Inferior parietal cortex (tissue), 1 donor: ENCODE data around the gene CCDC57.
"Not testable (repeated sequence)": the region's sequence is repeated elsewhere in the genome, so short reads cannot be mapped to it uniquely, and the experiment has no call there.

ENCODE experiments used
- DNase-seq: peaks from one replicate; pipeline ENCODE4 v3.0.0-alpha.2; 2016; ENCODE audit errors: extremely low spot score

CCDC57 gene

GRCh38 chr17:82201498-82201910 is 11.1 kb downstream of the CCDC57 start:
- DNase-seq = no peak

DNA sequence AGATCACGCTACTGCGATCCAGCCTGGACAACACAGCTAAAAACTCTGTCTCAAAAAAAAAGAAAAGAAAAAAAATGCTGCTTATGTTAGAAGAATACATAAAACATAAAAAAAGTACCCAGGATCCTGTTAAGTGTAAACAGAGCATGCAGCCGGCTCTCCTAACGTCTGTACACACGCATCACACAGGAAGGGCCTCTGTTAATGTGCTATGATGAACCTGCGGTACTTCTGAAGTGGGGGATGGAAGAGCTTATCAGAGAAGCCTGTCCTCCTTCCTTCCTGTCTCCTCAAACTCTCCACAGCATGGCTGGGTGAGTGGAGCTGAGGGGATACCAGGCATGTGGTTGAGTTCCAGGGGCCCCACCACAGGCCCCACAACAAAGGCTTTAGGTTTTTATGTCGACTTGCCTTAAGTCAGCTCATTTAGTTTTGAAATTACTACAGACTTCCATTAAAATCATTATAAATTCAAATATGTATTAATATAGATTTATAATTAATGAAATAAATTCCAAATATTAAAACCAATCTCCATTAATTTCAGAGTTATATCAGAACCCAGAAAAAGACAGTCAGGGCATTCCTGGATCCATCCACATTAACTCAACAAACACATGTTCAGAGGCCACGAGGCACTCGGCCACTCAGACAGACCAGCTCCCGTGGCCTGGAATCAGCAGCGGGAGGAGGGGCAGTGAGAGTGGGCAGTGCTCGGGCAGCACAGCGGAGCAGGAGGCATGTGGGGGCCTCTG is 11.7 kb downstream of the CCDC57 start:
- no peak for DNase-seq

DNA sequence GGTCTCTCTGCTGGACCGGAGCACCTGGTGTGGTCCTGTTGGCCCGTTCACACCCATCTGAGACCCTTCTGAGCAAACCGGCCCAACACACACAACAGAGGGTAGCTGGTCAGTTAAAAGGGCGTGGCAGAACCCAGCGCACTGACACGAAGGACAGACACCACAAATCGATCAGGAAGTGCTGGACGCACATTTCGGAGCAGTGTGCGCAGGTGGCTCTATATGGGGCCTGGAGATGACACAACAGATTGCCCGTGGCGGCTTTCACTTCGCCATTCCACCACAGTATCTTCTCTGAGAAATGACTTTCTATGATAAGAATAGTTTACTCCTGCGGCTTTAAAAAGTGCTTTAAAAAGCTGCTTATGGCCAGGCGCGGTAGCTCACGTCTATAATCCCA is 12.5 kb downstream of the CCDC57 start:
- no peak for DNase-seq

DNA sequence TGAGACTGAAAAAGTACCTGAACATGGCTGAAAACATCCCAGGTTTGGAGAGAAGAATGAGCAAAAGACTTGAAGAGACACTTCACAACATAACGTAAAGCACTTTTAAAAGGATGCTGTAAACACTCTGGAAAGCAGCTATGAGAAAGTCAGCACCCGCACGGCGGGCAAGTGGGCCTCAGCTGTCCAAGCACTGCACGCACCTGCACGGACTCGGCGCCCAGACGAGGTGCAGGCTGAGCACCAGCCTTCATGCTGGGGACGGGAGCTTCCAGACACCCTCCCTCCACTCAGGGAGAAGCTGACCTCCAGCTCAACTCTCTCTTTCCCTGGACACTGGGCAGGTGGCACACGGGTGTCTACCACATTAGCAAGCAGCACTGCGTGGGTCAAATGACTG is 13.1 kb downstream of the CCDC57 start:
- DNase-seq = no peak

DNA sequence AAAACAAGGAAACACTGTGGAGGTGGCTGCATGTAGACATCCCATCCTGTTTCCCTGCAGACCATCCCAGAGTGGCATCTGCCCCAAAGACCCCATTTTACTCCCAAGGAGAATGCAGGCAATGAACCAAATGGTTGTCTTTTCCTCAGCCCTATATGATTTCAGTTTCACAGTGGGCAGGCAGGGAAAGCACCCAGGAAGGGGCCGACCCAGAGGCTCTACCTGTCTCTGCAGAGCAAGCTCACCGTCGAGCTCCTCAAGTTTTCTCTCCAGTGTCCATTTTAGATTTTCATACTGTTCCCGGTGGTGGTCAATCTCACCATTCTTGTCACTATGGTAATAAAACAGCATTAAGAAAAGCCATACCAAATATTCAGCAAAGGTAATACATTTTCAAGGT is 14.6 kb downstream of the CCDC57 start:
- no peak for DNase-seq

DNA sequence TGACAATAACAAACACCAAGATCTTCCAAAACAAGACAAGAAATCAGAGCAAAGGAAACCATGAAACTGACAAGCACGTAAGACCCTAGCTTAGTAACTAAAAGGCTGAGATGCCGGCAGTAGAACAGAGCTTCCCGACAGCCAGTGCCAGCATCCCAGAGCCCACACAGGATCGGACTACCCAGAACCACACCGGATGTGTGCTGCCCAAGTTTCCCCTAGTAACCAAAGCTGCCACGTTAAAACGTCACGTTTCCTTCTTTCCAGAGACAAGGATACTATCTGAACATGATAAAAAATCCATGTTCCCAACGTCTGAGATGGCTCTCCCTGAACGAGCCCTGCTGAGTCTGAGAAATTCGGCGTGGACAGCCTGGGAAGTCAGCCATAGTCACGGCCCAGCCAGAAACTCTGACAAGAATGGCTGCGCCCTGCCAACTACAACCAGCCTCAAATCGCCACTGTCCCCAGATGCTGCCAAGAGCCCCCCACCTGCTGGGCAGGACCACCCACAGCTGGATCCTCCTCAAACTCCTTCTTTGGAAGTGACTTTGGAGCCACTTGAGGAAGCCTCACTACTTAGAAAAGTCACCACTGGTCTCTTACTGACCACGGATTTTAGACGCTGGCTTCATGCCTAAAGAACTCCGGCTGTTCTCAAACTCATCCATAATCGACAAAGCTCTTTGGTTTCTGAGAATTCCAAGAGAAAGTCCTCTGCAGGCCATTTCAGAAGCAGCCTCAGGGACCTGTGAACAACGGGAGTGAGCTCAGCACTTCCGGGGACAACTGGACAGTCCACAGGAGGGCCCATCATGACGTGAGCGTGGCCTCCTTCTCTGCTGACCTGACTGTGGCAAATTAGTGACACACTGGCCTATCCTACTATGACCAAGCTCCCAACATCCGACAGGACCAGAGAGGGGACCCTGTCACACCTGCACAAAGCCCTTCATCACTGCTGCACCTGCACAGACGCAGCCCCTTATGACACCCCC is 16.7 kb downstream of the CCDC57 start:
- DNase-seq = no peak

DNA sequence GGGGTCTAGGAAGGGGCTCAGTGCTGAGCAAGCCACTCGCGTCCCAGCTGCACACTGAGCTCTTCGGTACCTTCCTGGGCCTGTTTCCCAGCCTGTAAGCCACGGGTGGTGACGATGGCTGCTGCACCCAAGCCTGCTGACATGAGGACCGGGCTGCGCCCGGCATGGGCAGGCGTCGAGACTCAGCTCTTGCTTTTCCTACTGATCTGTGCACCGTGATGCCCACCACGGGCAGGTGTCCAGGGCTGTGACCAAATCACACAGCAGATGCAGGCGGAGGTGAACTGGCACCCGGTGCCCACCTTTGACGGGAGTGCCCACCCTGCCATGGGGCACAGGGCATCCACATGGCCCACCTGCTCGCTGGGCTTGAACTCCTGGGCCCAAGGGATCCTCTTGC is 17.9 kb downstream of the CCDC57 start:
- no peak for DNase-seq

- DNase-seq = no peak
Measured at GRCh38 chr17:82193520-82194220, 19.0 kb downstream of the CCDC57 start.

- not testable (repeated sequence) for DNase-seq
Measured at GRCh38 chr17:82193050-82193449, 19.6 kb downstream of the CCDC57 start.

DNA sequence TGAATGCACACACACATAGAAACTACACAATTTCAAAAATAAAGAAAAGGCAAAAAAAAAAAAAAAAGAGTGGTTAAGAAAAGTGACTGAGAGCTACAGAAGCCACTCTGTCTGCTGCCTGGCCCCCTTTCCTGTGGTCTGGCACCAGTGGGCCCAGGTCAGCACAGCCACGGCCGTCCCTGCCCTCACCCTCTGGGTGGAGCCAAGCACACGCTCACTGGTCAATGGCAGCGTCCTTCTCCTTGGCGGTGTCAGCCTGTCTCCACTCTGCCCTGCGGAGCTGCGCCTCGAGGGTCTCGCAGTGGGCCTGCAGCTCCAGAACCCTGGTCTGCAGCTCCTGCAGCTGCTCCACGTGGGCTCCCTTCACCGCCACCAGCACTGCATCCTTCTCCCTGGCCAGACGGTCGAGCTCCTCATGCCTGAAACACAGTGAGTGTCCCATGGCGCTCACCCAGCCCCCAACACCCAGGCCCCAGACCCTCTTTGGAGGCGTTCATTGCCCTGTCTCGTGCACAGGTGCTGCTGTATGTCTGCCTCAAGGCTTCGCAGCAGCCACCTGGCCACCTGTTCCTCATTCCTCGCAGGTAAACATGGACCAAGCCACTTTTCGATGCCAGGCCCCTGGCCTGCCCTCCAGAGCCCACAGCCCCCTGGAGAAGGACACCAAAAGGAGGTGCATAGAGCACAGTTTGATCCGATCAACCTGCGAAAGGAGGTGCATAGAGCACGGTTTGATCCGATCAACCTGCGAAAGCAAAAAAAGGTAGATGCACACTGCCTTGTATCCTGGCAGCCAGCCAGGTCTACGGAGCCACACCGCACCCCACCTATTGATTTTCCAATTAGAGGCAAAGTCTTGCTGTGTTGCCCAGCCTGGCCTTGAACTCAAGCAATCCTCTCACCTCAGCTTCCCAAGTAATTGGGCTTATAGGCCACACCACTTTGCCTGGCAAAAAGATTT is 24.4 kb downstream of the CCDC57 start:
- no peak for DNase-seq

- DNase-seq = no peak
Measured at GRCh38 chr17:82187500-82187899, 25.1 kb downstream of the CCDC57 start.

DNA sequence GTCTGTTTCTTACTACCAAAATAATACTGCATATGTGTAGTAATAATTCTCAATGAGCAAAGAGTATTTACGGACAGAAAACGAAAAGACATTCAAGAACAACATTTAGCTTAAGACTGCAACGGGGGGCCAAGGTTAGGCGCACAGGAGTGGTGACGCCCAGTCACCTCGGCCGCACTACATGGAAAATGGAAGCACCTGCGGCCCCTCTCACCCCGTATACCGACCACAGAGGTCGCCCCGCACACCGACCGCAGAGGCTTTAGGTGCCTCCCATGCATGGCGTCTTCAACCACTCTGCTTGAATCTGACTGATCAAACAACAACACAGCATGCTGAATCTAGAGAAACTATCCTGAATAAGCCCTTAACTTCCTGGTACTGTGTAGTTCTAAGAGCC is 26.4 kb downstream of the CCDC57 start:
- DNase-seq = no peak

DNA sequence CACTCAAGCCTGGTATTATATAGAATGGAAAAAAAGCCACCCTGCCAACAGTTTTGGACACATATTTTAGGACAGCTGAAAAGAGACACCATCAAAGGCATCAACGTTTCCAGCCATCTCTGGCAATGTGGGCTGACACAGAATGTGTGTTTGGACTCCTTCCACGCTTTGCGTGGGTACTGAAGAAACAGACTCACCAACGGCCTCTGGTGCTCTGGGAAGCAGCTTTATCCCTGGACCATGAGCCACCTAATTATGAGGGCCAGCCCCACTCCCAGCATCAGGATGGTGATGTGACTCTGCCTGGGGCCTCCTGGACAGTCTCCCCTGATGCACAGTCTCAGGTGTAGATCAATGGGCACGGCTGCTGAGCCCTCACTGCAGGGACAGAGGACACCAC is 27.9 kb downstream of the CCDC57 start:
- DNase-seq = peak; percentile 32

- no peak for DNase-seq
Measured at GRCh38 chr17:82180776-82181528, 31.7 kb downstream of the CCDC57 start.

- no peak for DNase-seq
Measured at GRCh38 chr17:82179946-82180475, 32.6 kb downstream of the CCDC57 start.

GRCh38 chr17:82179412-82179811 is 33.2 kb downstream of the CCDC57 start:
- no peak for DNase-seq

DNA sequence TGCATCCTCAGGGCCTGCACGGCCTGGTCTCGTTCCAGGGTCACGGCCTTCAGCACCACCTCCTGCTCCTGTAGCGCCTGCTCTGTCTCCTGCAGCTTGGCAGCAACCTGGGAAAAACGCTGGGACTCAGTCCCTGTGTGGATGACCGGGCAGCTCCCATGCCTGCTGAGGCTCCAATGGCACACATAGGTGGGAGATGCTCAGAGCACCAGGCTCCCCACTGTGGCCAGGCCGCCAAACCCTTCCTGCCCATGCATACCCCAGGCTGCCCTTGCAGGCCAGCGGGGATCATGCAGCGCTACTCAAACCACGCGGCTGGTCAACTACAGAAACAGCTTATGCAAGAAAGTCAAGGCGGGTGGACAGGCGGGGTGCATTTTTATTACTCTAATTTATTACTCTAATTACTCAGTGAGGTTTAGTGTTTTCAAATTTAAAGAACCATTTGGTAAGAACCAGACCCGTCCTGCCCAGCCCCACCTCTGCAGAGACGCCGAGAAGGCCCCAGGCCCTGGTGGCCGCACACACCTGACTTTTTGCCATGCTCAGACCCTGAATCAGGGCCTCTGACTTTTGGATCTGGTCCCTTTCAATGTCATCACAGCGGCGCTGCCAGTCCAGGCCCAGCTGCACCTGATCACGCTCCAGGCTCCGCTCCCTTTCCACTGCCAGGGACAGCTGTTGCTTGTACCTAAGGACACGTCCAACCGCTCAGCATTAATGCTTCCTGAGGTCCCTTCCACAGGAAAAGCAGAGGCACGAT is 34.0 kb downstream of the CCDC57 start:
- no peak for DNase-seq

GRCh38 chr17:82177761-82178498 is 34.7 kb downstream of the CCDC57 start:
- DNase-seq = no peak

GRCh38 chr17:82177276-82177675 is 35.4 kb downstream of the CCDC57 start:
- DNase-seq = no peak
